ENCODE measurements around the gene FAM13A. TPM values are rescaled to one million over a fixed set of nuclear protein-coding genes. Genes with fewer than 3 reads are reported as not detected.

Gene FAM13A
- total and polyA plus RNA-seq, 9 of the 15 experiments (the other 6 are each of a cell fraction or from before 2014, with no cell fraction given): 11.3 to 23.3 (median 14.7) TPM

DNA sequence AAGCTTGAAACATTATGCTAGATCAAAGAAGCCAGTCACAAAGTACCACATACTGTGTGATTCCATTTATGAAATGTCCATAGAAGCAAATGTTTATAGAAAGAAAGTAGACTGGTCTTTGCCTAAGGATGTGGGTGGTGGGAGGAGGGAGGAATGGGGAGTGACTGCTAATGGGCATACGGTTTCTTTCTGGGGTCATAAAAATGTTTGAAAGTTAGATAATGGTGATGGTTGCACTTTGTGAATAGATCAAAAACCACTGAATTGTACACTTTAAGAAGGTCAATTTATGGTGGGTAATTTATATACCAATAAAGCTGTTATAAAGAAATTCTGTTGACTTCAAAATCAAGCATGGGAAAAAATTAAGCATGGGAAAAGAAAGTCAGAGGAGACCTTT is 56.6 kb downstream of the FAM13A start:
- 33% methylated on average over 1 of the region's 1 CpG for WGBS (ENCODE audit: insufficient coverage, low coverage, missing lambda C conversion rate)
- Histone ChIP-seq H3K4me3 (no peak overlapping the region), H3K9ac (ENCODE audit: insufficient read depth in 1 of 2, low read depth in 2 of 2, low read length in 2 of 2) (no peak overlapping the region; a peak in 1 of 4 replicates), H4K20me1 (replicated peaks; ENCODE audit: control insufficient read depth, insufficient read depth, low read length) (no peaks in the 10 kb centered on the region), H2AFZ (ENCODE audit: low read depth, low read length) (no peak overlapping the region), H3K27ac (ENCODE audit: extremely low read depth, low read depth, low read length) (peak overlapping the region; percentile 73), H3K9me3 (replicated peaks; ENCODE audit: control insufficient read depth, insufficient read depth, low read depth, low read length) (no peaks in the 10 kb centered on the region), H3K79me2 (ENCODE audit: control insufficient read depth, insufficient read depth, low read length) (peaks cover 5% of the 10 kb centered on the region; the same call in 1 of the 3 replicates), H3K9me1 (ENCODE audit: control insufficient read depth, insufficient read depth, low read length) (no peaks in the 10 kb centered on the region), H3K4me1 (replicated peaks in 1 of 2; ENCODE audit: control insufficient read depth in 2 of 2, insufficient read depth in 2 of 2, low read length in 2 of 2) (peaks cover 0 to 22% of the 10 kb centered on the region in 2 experiments; a peak in 4 of 5 replicates), H3K36me3 (ENCODE audit: control insufficient read depth, insufficient read depth, low read length) (peaks cover 28% of the 10 kb centered on the region; the same call in 2 of the 3 replicates), H3K4me2 (ENCODE audit: insufficient read depth, low read length) (no peak overlapping the region; the same call in 1 of the 2 replicates), H3K27me3 (ENCODE audit: control insufficient read depth in 2 of 2, insufficient read depth in 2 of 2, low read length in 2 of 2) (no peaks in the 10 kb centered on the region)
- in situ Hi-C loops (cut with MboI) (no loop called here), intact Hi-C loops (cut with micrococcal nuclease) (no loop called here)
- no peak for ATAC-seq
- ChIA-PET CTCF (ENCODE audit: low intra/inter-chr PET ratio) (no interaction called here), POLR2A (interaction anchor here (0.9 kb wide), 1 partner anchor 180 kb away, joined by 3 read pairs; no protein-coding TSS in a partner anchor)
- FAIRE-seq: no peak
- DNase-seq (ENCODE audit: extremely low read depth in 1 of 4, low spot score in 3 of 4): no peak
- no TSS peak for BruUV-seq (replicated peaks)
- TF ChIP-seq, protein P1, sequence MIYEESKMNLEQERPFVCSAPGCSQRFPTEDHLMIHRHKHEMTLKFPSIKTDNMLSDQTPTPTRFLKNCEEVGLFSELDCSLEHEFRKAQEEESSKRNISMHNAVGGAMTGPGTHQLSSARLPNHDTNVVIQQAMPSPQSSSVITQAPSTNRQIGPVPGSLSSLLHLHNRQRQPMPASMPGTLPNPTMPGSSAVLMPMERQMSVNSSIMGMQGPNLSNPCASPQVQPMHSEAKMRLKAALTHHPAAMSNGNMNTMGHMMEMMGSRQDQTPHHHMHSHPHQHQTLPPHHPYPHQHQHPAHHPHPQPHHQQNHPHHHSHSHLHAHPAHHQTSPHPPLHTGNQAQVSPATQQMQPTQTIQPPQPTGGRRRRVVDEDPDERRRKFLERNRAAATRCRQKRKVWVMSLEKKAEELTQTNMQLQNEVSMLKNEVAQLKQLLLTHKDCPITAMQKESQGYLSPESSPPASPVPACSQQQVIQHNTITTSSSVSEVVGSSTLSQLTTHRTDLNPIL (CRISPR knock-in tag; IDR thresholded peaks at IDR 0.05): no peak
- peak; percentile 28; the same call in 1 of the 2 replicates for TF ChIP-seq ZNF175 (CRISPR knock-in tag; IDR thresholded peaks at IDR 0.05; ENCODE audit: low read depth)
- TF ChIP-seq FOXA1 (IDR thresholded peaks at IDR 0.05; ENCODE audit: borderline replicate concordance): no peak
- TF ChIP-seq GTF2A2 (tag; IDR thresholded peaks at IDR 0.05): peak; percentile 29; the same call in 1 of the 2 replicates
- no peak for TF ChIP-seq ILF3 (IDR thresholded peaks at IDR 0.05; ENCODE audit: borderline replicate concordance)
- TF ChIP-seq ZNF644 (tag; IDR thresholded peaks at IDR 0.05; ENCODE audit: low read depth): 0 out of 2 replicates have a peak, but pooled peaks have one; percentile 56
- TF ChIP-seq BMI1 (IDR thresholded peaks at IDR 0.05; ENCODE audit: low read length): no peak
- no peak for TF ChIP-seq MXI1 (IDR thresholded peaks at IDR 0.05; ENCODE audit: low read depth, low read length)
- TF ChIP-seq, protein P2, sequence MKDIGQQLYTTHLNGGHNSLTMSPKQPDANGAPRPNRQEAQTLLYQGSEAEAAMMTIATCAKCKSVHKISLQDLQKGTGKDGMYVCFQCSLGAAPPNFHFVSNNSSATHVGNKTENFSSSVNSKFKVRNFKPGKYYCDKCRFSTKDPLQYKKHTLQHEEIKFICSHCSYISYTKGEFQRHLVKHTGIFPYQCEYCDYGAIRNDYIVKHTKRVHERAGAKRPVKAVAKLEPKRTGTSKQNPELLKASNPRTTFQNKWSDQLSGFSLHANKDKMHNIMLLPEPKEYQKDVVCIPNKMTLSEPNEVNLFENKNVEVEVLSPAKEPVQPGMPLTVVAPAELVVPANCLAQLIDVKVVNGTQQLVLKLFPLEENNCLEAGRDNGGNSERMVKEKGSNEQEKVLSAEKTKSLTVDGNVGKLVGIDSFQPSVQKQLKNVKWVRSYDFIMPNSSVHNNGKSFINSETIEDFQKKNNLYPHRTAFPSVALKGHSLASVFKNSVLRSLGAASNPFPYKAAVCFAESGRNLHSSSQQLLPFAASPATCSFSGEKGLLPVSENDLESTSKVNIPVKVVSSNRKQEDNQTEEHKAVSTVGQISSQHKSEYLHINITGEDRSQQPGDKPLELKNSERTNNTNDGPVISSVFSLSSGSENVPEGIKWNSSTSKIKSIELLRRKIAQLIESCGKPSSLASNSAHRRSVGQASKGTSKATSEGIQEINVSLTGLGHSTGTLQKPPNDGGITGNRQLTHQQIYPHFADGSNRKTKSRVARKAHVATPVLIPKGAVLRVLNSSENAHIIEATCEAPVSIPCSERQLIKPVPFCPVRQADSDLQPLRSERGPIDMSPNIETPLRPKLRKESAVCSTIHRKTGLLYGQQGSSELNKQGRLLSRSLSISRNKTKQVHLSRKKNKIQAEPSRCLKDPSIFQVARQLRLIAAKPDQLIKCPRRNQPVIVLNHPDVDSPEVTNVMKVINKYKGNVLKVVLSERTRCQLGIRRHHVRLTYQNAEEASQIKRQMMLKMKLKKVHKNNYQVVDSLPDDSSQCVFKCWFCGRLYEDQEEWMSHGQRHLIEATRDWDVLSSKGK (CRISPR knock-in tag; IDR thresholded peaks at IDR 0.05): no peak
- TF ChIP-seq, protein P3, sequence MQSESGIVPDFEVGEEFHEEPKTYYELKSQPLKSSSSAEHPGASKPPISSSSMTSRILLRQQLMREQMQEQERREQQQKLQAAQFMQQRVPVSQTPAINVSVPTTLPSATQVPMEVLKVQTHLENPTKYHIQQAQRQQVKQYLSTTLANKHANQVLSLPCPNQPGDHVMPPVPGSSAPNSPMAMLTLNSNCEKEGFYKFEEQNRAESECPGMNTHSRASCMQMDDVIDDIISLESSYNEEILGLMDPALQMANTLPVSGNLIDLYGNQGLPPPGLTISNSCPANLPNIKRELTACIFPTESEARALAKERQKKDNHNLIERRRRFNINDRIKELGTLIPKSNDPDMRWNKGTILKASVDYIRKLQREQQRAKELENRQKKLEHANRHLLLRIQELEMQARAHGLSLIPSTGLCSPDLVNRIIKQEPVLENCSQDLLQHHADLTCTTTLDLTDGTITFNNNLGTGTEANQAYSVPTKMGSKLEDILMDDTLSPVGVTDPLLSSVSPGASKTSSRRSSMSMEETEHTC (IDR thresholded peaks at IDR 0.05): no peak

Data from K562 (cell line).